Stimulated activated memory B cell treated with anti-CD40 and anti-IgM and Interleukin-4, amounts not matched to agents 10 μg/mL and 1 μg/mL and 100 μg/mL, for 72 hours (primary cell): ENCODE results near the gene PHACTR1.
A peak's percentile ranks its signal among the peaks of the same experiment; 100 is the strongest.
"Not testable (repeated sequence)": the region's sequence is repeated elsewhere in the genome, so short reads cannot be mapped to it uniquely, and the experiment has no call there.

ENCODE experiments used
- ATAC-seq: fragments of 150-1000 bp; cut with Tn5 transposase; 2 replicates; pipeline ENCODE4 v1.10.0; 2021
- H3K27ac Mint-ChIP-seq: one replicate; pipeline ENCODE4 v1.8.0; 2022; ENCODE audit warnings: mild to moderate bottlenecking, mixed read lengths
- H3K27me3 Mint-ChIP-seq: one replicate; pipeline ENCODE4 v1.8.0; 2022; ENCODE audit warnings: mixed read lengths
- H3K36me3 Mint-ChIP-seq: one replicate; pipeline ENCODE4 v1.8.0; 2022; ENCODE audit warnings: mixed read lengths
- H3K4me1 Mint-ChIP-seq: one replicate; pipeline ENCODE4 v1.8.0; 2022; ENCODE audit warnings: mixed read lengths
- H3K4me3 Mint-ChIP-seq: one replicate; pipeline ENCODE4 v1.8.0; 2022; ENCODE audit warnings: mild to moderate bottlenecking, moderate library complexity, mixed read lengths
- H3K9me3 Mint-ChIP-seq: one replicate; pipeline ENCODE4 v1.8.0; 2022; ENCODE audit warnings: mixed read lengths

PHACTR1 gene

DNA sequence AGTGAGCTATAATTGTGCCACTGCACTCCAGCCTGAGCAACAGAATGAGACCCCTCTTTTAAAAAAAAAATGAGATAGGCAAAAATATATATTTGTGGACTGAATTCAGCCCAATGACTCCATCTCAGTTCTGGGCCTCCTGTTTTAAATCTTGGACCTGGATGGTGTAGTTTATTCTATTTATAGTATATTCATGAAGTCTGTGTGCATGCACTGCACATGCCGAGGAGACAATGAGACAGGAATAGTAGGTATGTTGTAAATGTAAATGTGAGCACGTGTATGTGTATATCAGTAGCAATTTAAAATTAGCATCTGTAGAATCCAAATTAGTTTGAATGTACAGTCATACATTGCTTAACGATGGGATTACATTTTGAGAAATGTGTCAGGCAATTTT, 520.8 kb downstream of the PHACTR1 start:
- peaks cover 33% of the 10 kb centered on the region for H3K4me1 Mint-ChIP-seq
- H3K27me3 Mint-ChIP-seq: peaks cover 18% of the 10 kb centered on the region
- no peak for ATAC-seq
- H3K4me3 Mint-ChIP-seq: no peak overlapping the region
- H3K27ac Mint-ChIP-seq: no peak overlapping the region
- no peaks in the 10 kb centered on the region for H3K9me3 Mint-ChIP-seq
- peaks cover 11% of the 10 kb centered on the region for H3K36me3 Mint-ChIP-seq

DNA sequence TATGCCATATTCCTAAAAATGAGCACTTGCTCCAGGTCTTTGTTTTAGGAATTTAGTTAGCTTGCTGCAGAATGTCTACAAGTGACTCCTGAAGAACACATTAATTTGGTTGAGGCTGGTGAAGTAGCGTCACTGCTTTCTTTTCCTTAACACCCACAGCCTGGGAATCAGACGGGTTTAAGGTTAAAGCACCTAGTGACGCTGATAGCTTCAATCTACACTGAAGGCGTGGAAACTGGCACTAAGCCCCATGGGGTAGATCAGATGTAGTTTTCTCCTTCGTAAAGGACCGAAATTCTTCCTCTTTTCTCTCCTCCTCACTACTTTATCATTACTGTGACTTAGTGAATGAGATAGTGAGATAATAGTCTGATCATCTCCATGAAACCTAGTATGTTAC, 521.5 kb downstream of the PHACTR1 start:
- peaks cover 11% of the 10 kb centered on the region for H3K36me3 Mint-ChIP-seq
- no peak overlapping the region for H3K4me3 Mint-ChIP-seq
- ATAC-seq: no peak
- peaks cover 33% of the 10 kb centered on the region for H3K4me1 Mint-ChIP-seq
- H3K9me3 Mint-ChIP-seq: no peaks in the 10 kb centered on the region
- no peak overlapping the region for H3K27ac Mint-ChIP-seq
- H3K27me3 Mint-ChIP-seq: peaks cover 18% of the 10 kb centered on the region

- Mint-ChIP-seq H3K4me1 (peaks cover 26% of the 10 kb centered on the region), H3K27me3 (peaks cover 18% of the 10 kb centered on the region), H3K36me3 (peaks cover 13% of the 10 kb centered on the region), H3K4me3 (no peak overlapping the region), H3K9me3 (peaks cover 3% of the 10 kb centered on the region), H3K27ac (no peak overlapping the region)
- no peak for ATAC-seq
Observed at GRCh38 chr6:13238640-13239216, 522.2 kb downstream of the PHACTR1 start.

- Mint-ChIP-seq H3K27me3 (peaks cover 18% of the 10 kb centered on the region), H3K27ac (no peak overlapping the region), H3K36me3 (peaks cover 17% of the 10 kb centered on the region), H3K9me3 (peaks cover 7% of the 10 kb centered on the region), H3K4me1 (peaks cover 25% of the 10 kb centered on the region), H3K4me3 (no peak overlapping the region)
- ATAC-seq: no peak
Observed at GRCh38 chr6:13239530-13240455, 523.2 kb downstream of the PHACTR1 start.

- H3K27me3 Mint-ChIP-seq: peaks cover 18% of the 10 kb centered on the region
- no peak overlapping the region for H3K4me3 Mint-ChIP-seq
- peak; percentile 47 for ATAC-seq
- H3K27ac Mint-ChIP-seq: no peak overlapping the region
- peaks cover 13% of the 10 kb centered on the region for H3K4me1 Mint-ChIP-seq
- peaks cover 7% of the 10 kb centered on the region for H3K9me3 Mint-ChIP-seq
- H3K36me3 Mint-ChIP-seq: peaks cover 17% of the 10 kb centered on the region
Observed at GRCh38 chr6:13241364-13241763, 524.8 kb downstream of the PHACTR1 start.

DNA sequence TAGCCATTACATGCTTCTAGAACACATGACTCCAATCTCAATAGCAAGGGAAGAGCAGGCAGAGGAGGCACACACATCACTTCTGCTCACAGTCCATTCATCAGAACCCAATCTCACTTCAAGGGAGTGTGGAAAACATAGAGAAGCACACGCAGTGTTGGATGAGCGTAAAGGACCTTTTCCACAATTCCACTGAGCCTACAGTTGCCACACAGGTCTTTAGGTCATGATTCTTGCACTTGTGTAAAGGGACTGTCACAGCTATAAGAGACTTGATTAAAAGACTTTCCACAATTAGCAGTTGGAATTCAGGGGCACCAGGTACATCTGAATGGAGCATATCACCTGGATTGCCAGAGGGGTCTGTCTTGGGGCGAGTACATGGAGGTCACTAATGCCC, 525.6 kb downstream of the PHACTR1 start:
- H3K27ac Mint-ChIP-seq: no peak overlapping the region

DNA sequence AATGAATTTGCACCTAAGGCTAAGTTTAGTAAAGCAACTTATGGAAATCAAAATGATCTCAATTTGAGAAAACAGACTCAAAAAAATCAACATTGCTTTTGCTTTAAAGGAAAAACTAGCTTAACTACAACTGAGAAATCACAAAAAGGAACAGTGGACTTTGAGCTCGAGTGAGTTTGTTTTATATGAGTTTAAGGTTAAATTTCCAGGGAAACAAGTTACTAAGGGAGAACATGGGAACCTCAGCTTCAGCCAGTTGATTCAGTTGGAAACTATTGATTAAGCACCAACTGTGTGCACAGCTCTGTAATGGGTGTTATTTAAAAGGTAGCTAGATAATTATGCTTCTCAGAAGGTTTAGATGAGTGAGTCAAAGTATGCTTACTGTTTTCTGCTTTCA, 526.0 kb downstream of the PHACTR1 start:
- ATAC-seq: no peak
- Mint-ChIP-seq H3K27me3 (peaks cover 18% of the 10 kb centered on the region), H3K4me3 (no peak overlapping the region), H3K9me3 (peaks cover 7% of the 10 kb centered on the region), H3K36me3 (peaks cover 13% of the 10 kb centered on the region), H3K4me1 (peaks cover 9% of the 10 kb centered on the region), H3K27ac (no peak overlapping the region)

More for the DNA sequence above, 525.6 kb downstream of the PHACTR1 start:
- Mint-ChIP-seq H3K9me3 (peaks cover 7% of the 10 kb centered on the region), H3K36me3 (peaks cover 13% of the 10 kb centered on the region), H3K27me3 (peaks cover 18% of the 10 kb centered on the region), H3K4me3 (no peak overlapping the region), H3K4me1 (peaks cover 9% of the 10 kb centered on the region)
- ATAC-seq: no peak

GRCh38 chr6:13243033-13243432, 526.5 kb downstream of the PHACTR1 start:
- Mint-ChIP-seq H3K4me3 (no peak overlapping the region), H3K36me3 (peaks cover 13% of the 10 kb centered on the region), H3K27me3 (peaks cover 18% of the 10 kb centered on the region), H3K9me3 (peaks cover 7% of the 10 kb centered on the region), H3K27ac (no peak overlapping the region), H3K4me1 (peaks cover 9% of the 10 kb centered on the region)
- no peak for ATAC-seq

DNA sequence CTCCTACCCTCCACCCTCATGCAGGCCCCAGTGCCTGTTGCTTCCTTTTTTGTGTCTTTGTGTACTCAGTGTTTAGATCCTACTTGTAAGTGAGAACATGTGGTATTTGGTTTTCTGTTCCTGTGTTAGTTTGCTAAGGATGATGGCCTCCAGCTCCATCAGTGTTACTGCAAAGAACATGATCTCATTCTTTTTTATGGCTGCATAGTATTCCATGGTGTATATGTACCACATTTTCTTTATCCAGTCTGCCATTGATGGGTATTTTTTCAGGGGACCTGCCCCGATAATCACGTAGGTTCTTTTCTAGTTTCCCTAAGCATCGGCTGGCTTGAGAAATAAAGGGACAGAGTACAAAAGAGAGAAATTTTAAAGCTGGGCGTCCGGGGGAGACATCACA, 527.2 kb downstream of the PHACTR1 start:
- H3K27me3 Mint-ChIP-seq: peaks cover 14% of the 10 kb centered on the region
- not testable (repeated sequence) for H3K4me1 Mint-ChIP-seq, H3K9me3 Mint-ChIP-seq, H3K4me3 Mint-ChIP-seq, ATAC-seq, H3K36me3 Mint-ChIP-seq, H3K27ac Mint-ChIP-seq

- no peaks in the 10 kb centered on the region for H3K27me3 Mint-ChIP-seq
Observed at GRCh38 chr6:13247627-13248026, 531.1 kb downstream of the PHACTR1 start.

GRCh38 chr6:13248053-13248452, 531.5 kb downstream of the PHACTR1 start:
- H3K27ac Mint-ChIP-seq: no peak overlapping the region
- H3K4me3 Mint-ChIP-seq: no peak overlapping the region
- ATAC-seq: no peak
- no peaks in the 10 kb centered on the region for H3K27me3 Mint-ChIP-seq
- H3K9me3 Mint-ChIP-seq: peaks cover 7% of the 10 kb centered on the region
- peaks cover 6% of the 10 kb centered on the region for H3K36me3 Mint-ChIP-seq
- peaks cover 13% of the 10 kb centered on the region for H3K4me1 Mint-ChIP-seq

More at GRCh38 chr6:13247627-13248026, 531.1 kb downstream of the PHACTR1 start:
- H3K36me3 Mint-ChIP-seq: peaks cover 6% of the 10 kb centered on the region
- no peak for ATAC-seq
- H3K4me3 Mint-ChIP-seq: no peak overlapping the region
- peaks cover 8% of the 10 kb centered on the region for H3K4me1 Mint-ChIP-seq
- H3K9me3 Mint-ChIP-seq: peaks cover 7% of the 10 kb centered on the region
- no peak overlapping the region for H3K27ac Mint-ChIP-seq

- Mint-ChIP-seq H3K36me3 (peaks cover 5% of the 10 kb centered on the region), H3K4me1 (peaks cover 18% of the 10 kb centered on the region), H3K27me3 (no peaks in the 10 kb centered on the region), H3K4me3 (no peak overlapping the region), H3K9me3 (peaks cover 5% of the 10 kb centered on the region), H3K27ac (no peak overlapping the region)
- ATAC-seq: no peak
Observed at GRCh38 chr6:13248584-13248985, 532.0 kb downstream of the PHACTR1 start.

DNA sequence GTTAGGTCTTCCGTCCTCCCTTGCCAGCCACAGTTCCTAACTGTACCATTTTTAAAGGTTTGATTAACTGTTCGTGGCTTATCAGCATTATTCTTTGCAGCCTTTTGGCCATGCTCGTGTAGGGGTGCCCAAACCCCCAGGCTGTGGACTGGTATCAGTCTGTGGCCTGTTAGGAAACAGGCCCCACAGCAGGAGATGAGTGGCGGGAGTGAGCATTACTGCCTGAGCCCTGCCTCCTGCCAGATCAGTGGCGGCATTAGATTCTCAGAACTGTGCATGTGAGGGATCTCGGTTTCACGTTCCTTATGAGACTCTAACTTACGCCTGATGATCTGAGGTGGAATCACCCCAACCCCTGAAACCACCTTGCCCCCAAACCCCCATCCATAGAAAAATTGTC, 532.4 kb downstream of the PHACTR1 start:
- H3K4me3 Mint-ChIP-seq: no peak overlapping the region
- no peaks in the 10 kb centered on the region for H3K27me3 Mint-ChIP-seq
- peaks cover 1% of the 10 kb centered on the region for H3K36me3 Mint-ChIP-seq
- H3K4me1 Mint-ChIP-seq: peaks cover 21% of the 10 kb centered on the region
- H3K27ac Mint-ChIP-seq: no peak overlapping the region
- peaks cover 1% of the 10 kb centered on the region for H3K9me3 Mint-ChIP-seq
- no peak for ATAC-seq

DNA sequence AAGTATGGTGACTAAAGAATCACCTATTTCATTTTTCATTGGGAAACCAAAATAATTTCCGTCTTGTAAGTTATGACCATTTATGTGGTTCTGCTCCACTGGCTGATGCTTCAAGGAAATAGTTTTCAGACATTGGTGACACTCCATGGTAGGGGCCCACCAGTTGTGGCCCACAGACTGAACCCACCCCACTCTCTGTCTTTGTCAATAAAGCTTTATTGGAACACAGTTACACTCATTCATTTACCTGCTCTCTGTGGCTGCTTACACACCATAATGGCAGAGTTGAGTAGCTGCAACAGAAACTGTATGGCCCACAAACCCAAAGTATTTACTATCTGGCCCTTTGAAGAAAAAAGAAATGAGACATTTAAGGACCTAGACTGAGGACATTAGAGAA, 533.2 kb downstream of the PHACTR1 start:
- H3K4me3 Mint-ChIP-seq: no peak overlapping the region
- H3K36me3 Mint-ChIP-seq: peaks cover under 1% of the 10 kb centered on the region
- H3K4me1 Mint-ChIP-seq: peaks cover 21% of the 10 kb centered on the region
- no peak overlapping the region for H3K27ac Mint-ChIP-seq
- ATAC-seq: no peak
- H3K9me3 Mint-ChIP-seq: no peaks in the 10 kb centered on the region
- no peaks in the 10 kb centered on the region for H3K27me3 Mint-ChIP-seq

- peaks cover 8% of the 10 kb centered on the region for H3K36me3 Mint-ChIP-seq
- H3K9me3 Mint-ChIP-seq: no peaks in the 10 kb centered on the region
- H3K4me1 Mint-ChIP-seq: peaks cover 21% of the 10 kb centered on the region
- no peak overlapping the region for H3K27ac Mint-ChIP-seq
- H3K4me3 Mint-ChIP-seq: no peak overlapping the region
- H3K27me3 Mint-ChIP-seq: no peaks in the 10 kb centered on the region
- no peak for ATAC-seq
Observed at GRCh38 chr6:13250703-13251102, 534.1 kb downstream of the PHACTR1 start.

DNA sequence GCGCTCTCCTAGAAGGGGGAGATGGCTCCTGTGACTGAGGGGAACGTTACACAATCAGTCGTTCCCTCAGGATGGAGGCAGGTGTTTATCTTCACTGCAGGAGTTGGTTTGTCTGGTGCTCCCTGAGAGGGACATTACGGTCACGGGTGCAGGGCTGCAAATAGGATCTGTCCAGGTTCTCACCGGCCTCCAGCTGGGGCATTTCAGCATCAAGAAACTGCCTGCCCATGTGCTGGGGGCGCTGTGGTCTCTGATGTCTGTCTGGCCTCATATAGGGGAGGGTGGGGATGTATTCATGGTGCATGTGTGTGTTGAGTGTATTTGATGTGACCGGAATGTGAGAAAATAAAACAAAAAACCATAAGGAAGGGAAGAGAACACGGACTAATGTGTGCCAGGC, 534.7 kb downstream of the PHACTR1 start:
- H3K27ac Mint-ChIP-seq: no peak overlapping the region
- no peak overlapping the region for H3K4me3 Mint-ChIP-seq
- peaks cover 11% of the 10 kb centered on the region for H3K36me3 Mint-ChIP-seq
- no peaks in the 10 kb centered on the region for H3K27me3 Mint-ChIP-seq
- peaks cover under 1% of the 10 kb centered on the region for H3K9me3 Mint-ChIP-seq
- ATAC-seq: no peak
- H3K4me1 Mint-ChIP-seq: peaks cover 25% of the 10 kb centered on the region
